ENCODE measurements around the gene SEMA3A. TPM values are rescaled to one million over a fixed set of nuclear protein-coding genes. Genes with fewer than 3 reads are reported as not detected.

The SEMA3A gene
- total RNA-seq, 2 experiments from 2014 or later, result not detected

GRCh38 chr7:84134169-84134568 lies 60.4 kb downstream of the SEMA3A start:
- H3K36me3 ChIP-seq (ENCODE audit: insufficient read depth, low read length), result no peaks in the 10 kb centered on the region
- ChIA-PET CTCF (ENCODE audit: unreplicated experiment) (no interaction called here), POLR2A (no interaction called here)
- no peak for DNase-seq (ENCODE audit: low spot score)
- H3K4me1 ChIP-seq (ENCODE audit: insufficient read depth, low read length, poor library complexity, severe bottlenecking), result no peaks in the 10 kb centered on the region
- H3K4me3 ChIP-seq (ENCODE audit: low read depth, low read length, poor library complexity, severe bottlenecking), result no peak overlapping the region
- H3K27ac ChIP-seq (ENCODE audit: low read depth, low read length, poor library complexity, severe bottlenecking), result no peak overlapping the region
- H3K9me3 ChIP-seq (ENCODE audit: low read length), result no peaks in the 10 kb centered on the region
- H4K20me1 ChIP-seq (ENCODE audit: insufficient read depth, low read length), result no peaks in the 10 kb centered on the region
- intact Hi-C loops (cut with micrococcal nuclease; ENCODE audit: unreplicated experiment), result no loop called here
- H3K9me2 ChIP-seq (ENCODE audit: insufficient read depth, low read length), result no peaks in the 10 kb centered on the region
- H2AFZ ChIP-seq (ENCODE audit: low read length), result no peak overlapping the region
- H3K79me2 ChIP-seq (ENCODE audit: insufficient read depth, low read depth, low read length), result no peaks in the 10 kb centered on the region
- BruUV-seq (replicated peaks), result no TSS peak
- H3K4me2 ChIP-seq (ENCODE audit: low read length), result no peak overlapping the region
- no peak for TF ChIP-seq EZH2phosphoT487 (IDR thresholded peaks at IDR 0.05; ENCODE audit: borderline replicate concordance, low read depth, low read length)
- TF ChIP-seq CTCF (conservative IDR thresholded peaks at IDR 0.05; ENCODE audit: low read length), result no peak

GRCh38 chr7:84125654-84126053 lies 68.9 kb downstream of the SEMA3A start:
- TF ChIP-seq CTCF (conservative IDR thresholded peaks at IDR 0.05; ENCODE audit: low read length) (no peak), EZH2phosphoT487 (IDR thresholded peaks at IDR 0.05; ENCODE audit: borderline replicate concordance, low read depth, low read length) (no peak)
- BruUV-seq (replicated peaks), result no TSS peak
- no peak overlapping the region for H2AFZ ChIP-seq (ENCODE audit: low read length)

GRCh38 chr7:84123965-84124547 lies 70.5 kb downstream of the SEMA3A start:
- no peaks in the 10 kb centered on the region for H3K79me2 ChIP-seq (ENCODE audit: insufficient read depth, low read depth, low read length)
- TF ChIP-seq CTCF (conservative IDR thresholded peaks at IDR 0.05; ENCODE audit: low read length) (no peak), EZH2phosphoT487 (IDR thresholded peaks at IDR 0.05; ENCODE audit: borderline replicate concordance, low read depth, low read length) (no peak)
- H3K4me1 ChIP-seq (ENCODE audit: insufficient read depth, low read length, poor library complexity, severe bottlenecking), result no peaks in the 10 kb centered on the region
- H3K9me2 ChIP-seq (ENCODE audit: insufficient read depth, low read length), result no peaks in the 10 kb centered on the region
- no peak for DNase-seq (ENCODE audit: low spot score)
- H3K4me2 ChIP-seq (ENCODE audit: low read length), result no peak overlapping the region
- ChIA-PET POLR2A (interaction anchor here (1.0 kb wide), 1 partner anchor 9 kb away, joined by 4 read pairs; no protein-coding TSS in a partner anchor), CTCF (ENCODE audit: unreplicated experiment) (no interaction called here)
- intact Hi-C loops (cut with micrococcal nuclease; ENCODE audit: unreplicated experiment), result no loop called here
- BruUV-seq (replicated peaks), result no TSS peak
- H2AFZ ChIP-seq (ENCODE audit: low read length), result no peak overlapping the region
- no peak overlapping the region for H3K27ac ChIP-seq (ENCODE audit: low read depth, low read length, poor library complexity, severe bottlenecking)
- no peak overlapping the region for H3K4me3 ChIP-seq (ENCODE audit: low read depth, low read length, poor library complexity, severe bottlenecking)
- no peaks in the 10 kb centered on the region for H3K36me3 ChIP-seq (ENCODE audit: insufficient read depth, low read length)
- H3K9me3 ChIP-seq (ENCODE audit: low read length), result no peaks in the 10 kb centered on the region
- no peaks in the 10 kb centered on the region for H4K20me1 ChIP-seq (ENCODE audit: insufficient read depth, low read length)

More at GRCh38 chr7:84125654-84126053, 68.9 kb downstream of the SEMA3A start:
- ChIA-PET POLR2A (no interaction called here), CTCF (ENCODE audit: unreplicated experiment) (no interaction called here)
- intact Hi-C loops (cut with micrococcal nuclease; ENCODE audit: unreplicated experiment), result no loop called here
- Histone ChIP-seq H3K4me1 (ENCODE audit: insufficient read depth, low read length, poor library complexity, severe bottlenecking) (no peaks in the 10 kb centered on the region), H4K20me1 (ENCODE audit: insufficient read depth, low read length) (no peaks in the 10 kb centered on the region), H3K36me3 (ENCODE audit: insufficient read depth, low read length) (no peaks in the 10 kb centered on the region), H3K4me3 (ENCODE audit: low read depth, low read length, poor library complexity, severe bottlenecking) (no peak overlapping the region), H3K79me2 (ENCODE audit: insufficient read depth, low read depth, low read length) (no peaks in the 10 kb centered on the region), H3K9me3 (ENCODE audit: low read length) (no peaks in the 10 kb centered on the region), H3K27ac (ENCODE audit: low read depth, low read length, poor library complexity, severe bottlenecking) (no peak overlapping the region), H3K9me2 (ENCODE audit: insufficient read depth, low read length) (no peaks in the 10 kb centered on the region), H3K4me2 (ENCODE audit: low read length) (no peak overlapping the region)
- DNase-seq (ENCODE audit: low spot score), result no peak

Measured in OCI-LY7 (cell line).